ENCODE results near the gene SECISBP2. TPM values are rescaled to one million over a fixed set of nuclear protein-coding genes. Genes with fewer than 3 reads are reported as not detected.

Gene SECISBP2
- total RNA-seq, 1 donor from 2014 or later, result 51.1 TPM

DNA sequence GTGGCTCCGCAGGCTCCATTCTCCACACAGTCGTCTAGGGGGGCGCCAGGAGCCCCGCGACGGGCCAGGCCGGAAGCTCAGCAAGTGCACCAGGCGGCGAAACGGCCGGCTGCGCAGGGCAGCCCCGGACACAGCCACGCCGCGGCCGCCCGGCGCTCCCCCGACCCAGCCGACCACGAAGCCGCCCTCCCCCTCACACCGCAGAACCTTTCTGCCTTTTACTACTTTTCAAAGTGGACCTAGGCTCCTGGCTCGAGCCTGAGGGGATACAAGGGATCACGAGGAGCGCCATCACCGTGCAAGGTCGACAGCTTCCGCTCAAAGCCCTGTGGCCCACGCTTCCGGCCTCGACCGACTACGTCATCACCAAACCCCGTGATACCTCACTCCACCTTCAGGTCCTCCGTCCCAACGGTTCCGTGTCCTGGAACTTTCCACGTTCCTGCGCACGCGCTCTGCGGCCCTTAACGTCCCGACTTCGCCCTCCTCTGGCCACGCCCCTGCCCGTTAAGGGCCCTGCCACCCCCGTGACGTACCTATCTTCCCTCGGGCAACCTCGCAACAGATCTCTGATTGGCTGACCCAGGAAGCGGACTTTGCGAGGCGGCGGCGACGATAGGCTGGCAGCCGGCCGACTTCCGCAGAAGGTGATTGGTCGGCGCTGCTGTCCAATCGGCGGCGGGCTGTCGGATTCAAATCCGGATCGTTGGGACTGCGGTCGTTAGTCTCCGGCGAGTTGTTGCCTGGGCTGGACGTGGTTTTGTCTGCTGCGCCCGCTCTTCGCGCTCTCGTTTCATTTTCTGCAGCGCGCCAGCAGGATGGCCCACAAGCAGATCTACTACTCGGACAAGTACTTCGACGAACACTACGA lies 7.6 kb upstream of the SECISBP2 start, which contains the start of gene CKS2:
Gene CKS2, plus strand, starts transcription at position 721 of the 871 bp plus-strand sequence. Its CDS starts 98 bp downstream, at position 819.
- Histone ChIP-seq H3K27me3 (no peaks in the 10 kb centered on the region), H3K27ac (peak within 1 kb of the TSS; percentile 98), H3K36me3 (no peaks in the 10 kb centered on the region), H3K9me3 (no peaks in the 10 kb centered on the region), H3K4me3 (peak within 1 kb of the TSS; percentile 69 to 76), H3K4me1 (peaks cover 23% of the 10 kb centered on the region)
- peak; percentile 100 for DNase-seq (ENCODE audit: extremely low spot score in 2 of 2)
- TF ChIP-seq POLR2AphosphoS5 (IDR thresholded peaks at IDR 0.05; ENCODE audit: insufficient read depth in 1 of 2, low read depth in 1 of 2) (peak; percentile 98 to 100), POLR2A (IDR thresholded peaks at IDR 0.05) (peak in 1 of 2 donors; percentile 97)
- TF ChIP-seq, protein P1, sequence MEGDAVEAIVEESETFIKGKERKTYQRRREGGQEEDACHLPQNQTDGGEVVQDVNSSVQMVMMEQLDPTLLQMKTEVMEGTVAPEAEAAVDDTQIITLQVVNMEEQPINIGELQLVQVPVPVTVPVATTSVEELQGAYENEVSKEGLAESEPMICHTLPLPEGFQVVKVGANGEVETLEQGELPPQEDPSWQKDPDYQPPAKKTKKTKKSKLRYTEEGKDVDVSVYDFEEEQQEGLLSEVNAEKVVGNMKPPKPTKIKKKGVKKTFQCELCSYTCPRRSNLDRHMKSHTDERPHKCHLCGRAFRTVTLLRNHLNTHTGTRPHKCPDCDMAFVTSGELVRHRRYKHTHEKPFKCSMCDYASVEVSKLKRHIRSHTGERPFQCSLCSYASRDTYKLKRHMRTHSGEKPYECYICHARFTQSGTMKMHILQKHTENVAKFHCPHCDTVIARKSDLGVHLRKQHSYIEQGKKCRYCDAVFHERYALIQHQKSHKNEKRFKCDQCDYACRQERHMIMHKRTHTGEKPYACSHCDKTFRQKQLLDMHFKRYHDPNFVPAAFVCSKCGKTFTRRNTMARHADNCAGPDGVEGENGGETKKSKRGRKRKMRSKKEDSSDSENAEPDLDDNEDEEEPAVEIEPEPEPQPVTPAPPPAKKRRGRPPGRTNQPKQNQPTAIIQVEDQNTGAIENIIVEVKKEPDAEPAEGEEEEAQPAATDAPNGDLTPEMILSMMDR (IDR thresholded peaks at IDR 0.05), result no peak
- intact Hi-C loops (cut with DNase I), result no loop called here

DNA sequence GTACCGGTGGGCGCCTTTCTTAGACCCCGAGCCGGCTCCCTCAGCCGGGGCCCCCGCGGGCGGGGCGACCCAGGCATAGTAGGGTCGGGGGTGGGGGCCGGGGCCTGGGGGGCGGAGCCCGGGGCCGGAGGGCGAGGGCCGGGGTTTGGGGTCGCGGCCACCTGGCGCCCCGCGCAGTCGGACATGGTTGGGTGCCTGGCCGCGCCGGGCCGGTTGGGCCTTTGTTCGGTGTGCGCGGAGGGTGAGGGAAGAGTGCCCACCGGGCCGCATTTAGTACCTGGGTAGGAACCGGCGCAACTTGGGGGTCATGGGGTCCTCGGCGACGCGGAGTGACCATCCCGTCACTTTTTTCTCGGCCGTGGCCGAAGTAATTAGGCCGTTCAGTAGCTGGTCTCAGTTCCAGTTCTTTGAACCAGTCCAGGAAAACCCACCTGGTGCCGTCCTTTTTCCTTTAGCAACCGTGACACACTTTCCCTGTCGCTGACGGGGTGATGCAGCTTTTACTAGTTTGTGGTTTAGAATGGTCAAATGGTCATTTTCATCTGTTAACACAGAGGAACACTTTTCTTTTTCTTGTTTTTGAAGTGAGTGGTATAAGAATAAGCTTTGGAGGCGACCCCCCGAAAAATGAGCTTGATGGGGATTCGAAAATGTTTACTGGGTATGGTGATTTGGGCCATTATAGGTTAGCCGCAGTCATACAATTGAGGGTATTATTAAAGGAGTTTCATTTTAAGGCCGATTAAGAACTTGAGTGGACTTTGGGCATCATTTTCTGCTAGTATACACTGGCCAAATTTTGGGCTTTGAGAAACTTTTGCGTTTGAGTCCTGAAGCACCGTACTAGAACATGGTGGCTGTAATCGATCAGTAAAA lies 6.7 kb upstream of the SECISBP2 start:
- H3K36me3 ChIP-seq, result no peaks in the 10 kb centered on the region
- H3K9me3 ChIP-seq, result no peaks in the 10 kb centered on the region
- peaks cover 23% of the 10 kb centered on the region for H3K4me1 ChIP-seq
- no peak for DNase-seq (ENCODE audit: extremely low spot score in 2 of 2)
- TF ChIP-seq POLR2A (IDR thresholded peaks at IDR 0.05), result no peak
- TF ChIP-seq POLR2AphosphoS5 (IDR thresholded peaks at IDR 0.05; ENCODE audit: insufficient read depth in 1 of 2, low read depth in 1 of 2), result no peak
- TF ChIP-seq, protein P1 (IDR thresholded peaks at IDR 0.05), result no peak
- H3K4me3 ChIP-seq, result peak overlapping the region; percentile 69 to 74
- intact Hi-C loops (cut with DNase I), result no loop called here
- H3K27ac ChIP-seq, result peak overlapping the region; percentile 92
- no peaks in the 10 kb centered on the region for H3K27me3 ChIP-seq

GRCh38 chr9:89312222-89312571 lies 6.1 kb upstream of the SECISBP2 start:
- intact Hi-C loops (cut with DNase I), result no loop called here
- Histone ChIP-seq H3K27me3 (no peaks in the 10 kb centered on the region), H3K4me3 (peak overlapping the region in 1 of 2 donors; percentile 69), H3K4me1 (peaks cover 24% of the 10 kb centered on the region), H3K9me3 (no peaks in the 10 kb centered on the region), H3K27ac (peak overlapping the region; percentile 92), H3K36me3 (no peaks in the 10 kb centered on the region)
- TF ChIP-seq POLR2AphosphoS5 (IDR thresholded peaks at IDR 0.05; ENCODE audit: insufficient read depth in 1 of 2, low read depth in 1 of 2), result no peak
- TF ChIP-seq, protein P1 (IDR thresholded peaks at IDR 0.05), result no peak
- no peak for TF ChIP-seq POLR2A (IDR thresholded peaks at IDR 0.05)
- DNase-seq (ENCODE audit: extremely low spot score in 2 of 2), result no peak

- H3K9me3 ChIP-seq, result no peaks in the 10 kb centered on the region
- no peaks in the 10 kb centered on the region for H3K36me3 ChIP-seq
- DNase-seq (ENCODE audit: extremely low spot score in 2 of 2), result no peak
- intact Hi-C loops (cut with DNase I), result no loop called here
- peaks cover 32% of the 10 kb centered on the region for H3K4me1 ChIP-seq
- H3K27ac ChIP-seq, result no peak overlapping the region
- H3K27me3 ChIP-seq, result no peaks in the 10 kb centered on the region
- no peak for TF ChIP-seq POLR2A (IDR thresholded peaks at IDR 0.05)
- TF ChIP-seq, protein P1 (IDR thresholded peaks at IDR 0.05), result no peak
- TF ChIP-seq POLR2AphosphoS5 (IDR thresholded peaks at IDR 0.05; ENCODE audit: insufficient read depth in 1 of 2, low read depth in 1 of 2), result no peak
- H3K4me3 ChIP-seq, result no peak overlapping the region
Measured at GRCh38 chr9:89313842-89314241, 4.5 kb upstream of the SECISBP2 start.
